K562 (cell line): ENCODE results near the gene PLXNB2. TPM values are rescaled to one million over a fixed set of nuclear protein-coding genes. Genes with fewer than 3 reads are reported as not detected.

Source experiments
- ATAC-seq: fragments of 200-7000 bp; cut with Tn5 transposase; 3 replicates; pipeline ENCODE4 v1.9.1; 2020; ENCODE audit warnings: moderate library complexity
- Bru-seq: library from RNA; stranded (reverse); fragments of 400-500 nt; gene quantifications from one replicate; lab custom pipeline; 2021; lab: Mats Ljungman, UMichigan
- BruChase-seq, 2 experiments: library from RNA; stranded (reverse); fragments of 400-500 nt; gene quantifications; one replicate each; lab custom pipeline; 2021; lab: Mats Ljungman, UMichigan
- BruUV-seq: library from RNA; stranded (reverse); fragments of 400-500 nt; replicated peaks from 2 replicates; lab custom pipeline; 2021; lab: Mats Ljungman, UMichigan
- CTCF ChIA-PET: fragments of 300-600 bp; formaldehyde crosslinking; extraction: SDS; loops from one replicate; lab custom pipeline; 2021; ENCODE audit warnings: low intra/inter-chr PET ratio; lab: Yijun Ruan, JAX
- POLR2A ChIA-PET: fragments of 300-600, 350-650 bp; sonication (Branson Sonifier 250); formaldehyde crosslinking; extraction: SDS; loops from one replicate; lab custom pipeline; 2021; ENCODE audit warnings: antibody characterized with exemption, inconsistent platforms; lab: Yijun Ruan, JAX
- DNase-seq, 4 experiments: peaks; one replicate each; pipeline versions ENCODE4 v3.0.0 to v3.0.0-alpha.2; 2011 to 2018; ENCODE audit warnings: low spot score in 3 of 4, mixed read lengths in 3 of 4; ENCODE audit errors: extremely low read depth in 1 of 4
- FAIRE-seq: peaks from 2 replicates; lab custom pipeline; 2011; peaks lifted over from hg19 to GRCh38; lab: Jason Lieb, UNC
- H2AFZ ChIP-seq: 2 replicates; pipeline ENCODE4 v1.6.0; 2011; ENCODE audit warnings: low read depth, low read length, control low read depth, inconsistent platforms
- H3K27ac ChIP-seq: fragments of 200-600 bp; 3 replicates; pipeline ENCODE4 v1.8.0; 2011; ENCODE audit warnings: low read depth, mild to moderate bottlenecking, control low read depth, inconsistent platforms, low read length, moderate library complexity, mixed read lengths; ENCODE audit errors: extremely low read depth
- H3K27me3 ChIP-seq, 2 experiments: fragments of 300-600 bp in 1 of 2; 2 replicates in 1 of 2; 3 replicates in 1 of 2; pipeline versions ENCODE4 v1.6.0 to v1.8.0; 2011; ENCODE audit warnings: inconsistent platforms in 2 of 2, low read length in 2 of 2, mild to moderate bottlenecking in 1 of 2, mixed read lengths in 1 of 2, moderate library complexity in 1 of 2; ENCODE audit not compliant: control insufficient read depth in 2 of 2, insufficient read depth in 2 of 2
- H3K36me3 ChIP-seq: fragments of 300-600 bp; 3 replicates; pipeline ENCODE4 v1.8.0; 2011; ENCODE audit warnings: mild to moderate bottlenecking, low read length, inconsistent platforms; ENCODE audit not compliant: control insufficient read depth, insufficient read depth
- H3K4me1 ChIP-seq, 2 experiments: fragments of 200-600 bp in 1 of 2; replicated peaks in 1 of 2; 2 replicates in 1 of 2; 3 replicates in 1 of 2; pipeline versions ENCODE4 v1.5.1 to v1.8.0; 2011; ENCODE audit warnings: inconsistent platforms in 2 of 2, low read length in 2 of 2, mild to moderate bottlenecking in 1 of 2, mixed read lengths in 1 of 2, moderate library complexity in 1 of 2; ENCODE audit not compliant: control insufficient read depth in 2 of 2, insufficient read depth in 2 of 2
- H3K4me2 ChIP-seq: 2 replicates; pipeline ENCODE4 v1.6.1; 2011; ENCODE audit warnings: low read length, control low read depth, inconsistent platforms, mixed read lengths; ENCODE audit not compliant: insufficient read depth
- H3K4me3 ChIP-seq: fragments of 200-600 bp; sonication (generic), shearing (Covaris generic); 2 replicates; pipeline ENCODE4 v1.5.1; 2016; ENCODE audit warnings: control low read depth, inconsistent platforms
- H3K79me2 ChIP-seq: fragments of 200-600 bp; 3 replicates; pipeline ENCODE4 v1.8.0; 2011; ENCODE audit warnings: low read length, inconsistent platforms; ENCODE audit not compliant: control insufficient read depth, insufficient read depth
- H3K9ac ChIP-seq, 2 experiments: 2 replicates each; pipeline versions ENCODE4 v1.6.0 to v1.6.1; 2011; ENCODE audit warnings: low read depth in 2 of 2, low read length in 2 of 2, control low read depth in 1 of 2, inconsistent platforms in 1 of 2, mild to moderate bottlenecking in 1 of 2, mixed read lengths in 1 of 2; ENCODE audit not compliant: insufficient read depth in 1 of 2
- H3K9me1 ChIP-seq: one replicate; pipeline ENCODE4 v1.6.0; 2011; ENCODE audit warnings: inconsistent platforms, mild to moderate bottlenecking, low read length, moderate library complexity; ENCODE audit not compliant: control insufficient read depth, insufficient read depth
- H3K9me3 ChIP-seq: replicated peaks from 2 replicates; pipeline ENCODE4 v1.5.1; 2011; ENCODE audit warnings: low read depth, low read length, inconsistent platforms; ENCODE audit not compliant: control insufficient read depth, insufficient read depth
- H4K20me1 ChIP-seq: replicated peaks from 2 replicates; pipeline ENCODE4 v1.6.1; 2011; ENCODE audit warnings: low read length, inconsistent platforms, mixed read lengths; ENCODE audit not compliant: control insufficient read depth, insufficient read depth
- ATF3 ChIP-seq, 2 experiments: fragments of 450-650 bp in 1 of 2; sonication (generic) in 1 of 2; formaldehyde crosslinking in 1 of 2; IDR thresholded peaks in 1 of 2; conservative IDR thresholded peaks in 1 of 2; 2 replicates each; pipeline versions ENCODE4 v1.6.1 to v1.8.1; 2016 to 2023; ENCODE audit warnings: mild to moderate bottlenecking in 2 of 2, moderate library complexity in 2 of 2, inconsistent platforms in 1 of 2, missing genetic modification reagents in 1 of 2
- CHCHD3 ChIP-seq: fragments of 250-450 bp; sonication (Bioruptor Pico); IDR thresholded peaks from 2 replicates; pipeline ENCODE4 v2.1.2; 2022; ENCODE audit warnings: mild to moderate bottlenecking
- NRF1 ChIP-seq, 2 experiments: fragments of 450-650 bp; IDR thresholded peaks in 1 of 2; conservative IDR thresholded peaks in 1 of 2; 2 replicates each; pipeline ENCODE4 v1.6.1; 2014; ENCODE audit warnings: mild to moderate bottlenecking in 2 of 2
- PCBP2 ChIP-seq: fragments of 200-400 bp; formaldehyde crosslinking; IDR thresholded peaks from 2 replicates; pipeline ENCODE4 v1.6.1; 2018; ENCODE audit warnings: low read length, low read depth, mild to moderate bottlenecking, moderate library complexity; ENCODE audit not compliant: poor library complexity, severe bottlenecking
- RFX7 ChIP-seq: fragments of 250-450 bp; sonication (Bioruptor Pico); IDR thresholded peaks from 2 replicates; pipeline ENCODE4 v1.5.1; 2021; ENCODE audit warnings: mild to moderate bottlenecking
- SMARCC2 ChIP-seq: fragments of 450-650 bp; IDR thresholded peaks from 2 replicates; pipeline ENCODE4 v1.6.1; 2017; ENCODE audit warnings: antibody characterized with exemption, moderate library complexity, mild to moderate bottlenecking, low read depth
- STAT5A ChIP-seq: IDR thresholded peaks from 2 replicates; pipeline ENCODE4 v1.6.1; 2012; ENCODE audit warnings: low read length, inconsistent platforms, borderline replicate concordance
- TGIF2 ChIP-seq: sonication (generic); formaldehyde crosslinking; IDR thresholded peaks from 2 replicates; pipeline ENCODE4 v1.8.1; 2022; ENCODE audit warnings: mild to moderate bottlenecking, missing genetic modification reagents, moderate library complexity
- VEZF1 ChIP-seq: fragments of 200-800 bp; sonication (Bioruptor generic); IDR thresholded peaks from 2 replicates; pipeline ENCODE4 v1.6.1; 2017; ENCODE audit warnings: missing genetic modification characterization, missing compliant biosample characterization
- ZNF511 ChIP-seq: sonication (generic); formaldehyde crosslinking; IDR thresholded peaks from 2 replicates; pipeline ENCODE4 v1.8.0; 2022; ENCODE audit warnings: mild to moderate bottlenecking, missing genetic modification reagents
- ZZZ3 ChIP-seq: fragments of 450-650 bp; IDR thresholded peaks from 2 replicates; pipeline ENCODE4 v1.6.1; 2016; ENCODE audit warnings: antibody characterized with exemption, mild to moderate bottlenecking, moderate library complexity
- WGBS: fragments of 100-300 bp; shearing (Covaris generic); methylation state at CpG from one replicate; pipeline ENCODE4 v1.1.6; 2016; ENCODE audit warnings: low coverage, mixed read lengths; ENCODE audit not compliant: insufficient coverage; ENCODE audit errors: missing lambda C conversion rate; 5-methylcytosine and 5-hydroxymethylcytosine counted together
- in situ Hi-C: fragments of 300-500 bp; cut with MboI; formaldehyde crosslinking; loops from 4 replicates; pipeline ENCODE4 v1.15.0; 2018; ENCODE audit warnings: inconsistent platforms, mixed read lengths
- intact Hi-C: fragments of 100-400 bp; cut with micrococcal nuclease; formaldehyde crosslinking; loops from 2 replicates; pipeline ENCODE4 v1.14.2; 2022
- long read RNA-seq, 3 experiments: library from polyadenylated mRNA in 2 of 3; library from RNA in 1 of 3; unstranded in 2 of 3; stranded (forward) in 1 of 3; transcript quantifications; one replicate each; pipeline ENCODE4 v2.0.0, GENCODE V29; 2019 to 2022
- polyA minus RNA-seq, 3 experiments: library from RNA; depleted of rRNA, polyadenylated mRNA; stranded (reverse); fragments of >200 nt; gene quantifications; 2 replicates each; pipeline ENCODE4 v1.2.3, GENCODE V29; 2011
- polyA plus RNA-seq, 8 experiments: library from polyadenylated mRNA; depleted of rRNA in 4 of 8; stranded (reverse) in 5 of 8; unstranded in 3 of 8; fragments of >200 nt; fragmentation: Nextera tagmentation in 2 of 8; fragmentation: Illumina TruSeq in 1 of 8; extraction: Ambion mirVana in 2 of 8; extraction: Trizol in 1 of 8; gene quantifications; 2 replicates each; pipeline versions ENCODE4 v1.2.1 to v1.2.3, GENCODE V29; 2011 to 2014; ENCODE audit warnings: inconsistent platforms in 1 of 8, missing spikeins in 1 of 8
- total RNA-seq, 7 experiments: library from RNA; depleted of rRNA in 6 of 7; stranded (reverse); fragments of >200 nt in 6 of 7; fragmentation: Illumina TruSeq in 2 of 7; extraction: Trizol in 2 of 7; gene quantifications; 2 replicates each; pipeline versions ENCODE4 v1.2.1 to v1.2.3, GENCODE V29; 2011 to 2021; ENCODE audit warnings: low replicate concordance in 1 of 7

Gene PLXNB2
- 72.8 and 193 TPM in 2 replicates for total RNA-seq (2011; cell fraction: chromatin; rRNA removed; ENCODE audit: low replicate concordance)
- 120 and 131 TPM in 2 replicates for total RNA-seq (2011; cell fraction: nucleolus; rRNA removed)
- 71.3 and 73.4 TPM in 2 replicates for total RNA-seq (2011; cell fraction: nucleoplasm; rRNA removed)
- 16.9 and 22.7 TPM in 2 replicates for total RNA-seq (2014; rRNA removed)
- 3.2 and 4.8 TPM in 2 replicates for total RNA-seq (2014; rRNA removed; fragmentation: Illumina TruSeq; extraction: Trizol)
- 9.9 and 11.3 TPM in 2 replicates for total RNA-seq (2015; rRNA removed; fragmentation: Illumina TruSeq; extraction: Trizol)
- total RNA-seq (2021), result 45.1 and 48.0 TPM in 2 replicates
- polyA plus RNA-seq (2011; rRNA removed), result 17.4 and 26.1 TPM in 2 replicates
- polyA plus RNA-seq (2011; cell fraction: cytosol; rRNA removed), result 21.9 and 41.4 TPM in 2 replicates
- 101 and 150 TPM in 2 replicates for polyA plus RNA-seq (2011; cell fraction: nucleus; rRNA removed)
- 30.4 and 43.6 TPM in 2 replicates for polyA plus RNA-seq (2012)
- polyA plus RNA-seq (2014; fragmentation: Illumina TruSeq; extraction: Trizol), result 13.6 and 22.0 TPM in 2 replicates
- polyA plus RNA-seq (2014; fragmentation: Nextera tagmentation; extraction: Ambion mirVana), result under 1 TPM; 0.15 to 0.81 TPM
- 20.7 and 24.6 TPM in 2 replicates for polyA plus RNA-seq (2014; rRNA removed)
- polyA minus RNA-seq (2011; rRNA and poly(A)+ RNA removed), result 14.1 and 21.8 TPM in 2 replicates
- 37.2 and 59.9 TPM in 2 replicates for polyA minus RNA-seq (2011; cell fraction: cytosol; rRNA and poly(A)+ RNA removed)
- 30.4 and 32.4 TPM in 2 replicates for polyA minus RNA-seq (2011; cell fraction: nucleus; rRNA and poly(A)+ RNA removed)
- Bru-seq, nascent RNA, result percentile 51 among the genes with signal in this experiment
- percentile 44 among the genes with signal in this experiment for BruChase-seq, experiment 1, labeled RNA remaining after a 2-hour chase
- BruChase-seq, experiment 2, labeled RNA remaining after a 6-hour chase, result percentile 53 among the genes with signal in this experiment
- long read RNA-seq, experiment 1, partial matches to known transcripts, result 60 of 73 reads
- long read RNA-seq, experiment 1, other reads (novel, unspliced or antisense), result 10 of 73 reads
- long read RNA-seq, experiment 2, full-length matches to known transcripts, result 4 of 30 reads
- long read RNA-seq, experiment 2, partial matches to known transcripts, result 14 of 30 reads
- long read RNA-seq, experiment 2, other reads (novel, unspliced or antisense), result 12 of 30 reads
- long read RNA-seq, experiment 3, partial matches to known transcripts, result 4 of 4 reads
- long read RNA-seq, experiment 3, other reads (novel, unspliced or antisense), result 0 of 4 reads

DNA sequence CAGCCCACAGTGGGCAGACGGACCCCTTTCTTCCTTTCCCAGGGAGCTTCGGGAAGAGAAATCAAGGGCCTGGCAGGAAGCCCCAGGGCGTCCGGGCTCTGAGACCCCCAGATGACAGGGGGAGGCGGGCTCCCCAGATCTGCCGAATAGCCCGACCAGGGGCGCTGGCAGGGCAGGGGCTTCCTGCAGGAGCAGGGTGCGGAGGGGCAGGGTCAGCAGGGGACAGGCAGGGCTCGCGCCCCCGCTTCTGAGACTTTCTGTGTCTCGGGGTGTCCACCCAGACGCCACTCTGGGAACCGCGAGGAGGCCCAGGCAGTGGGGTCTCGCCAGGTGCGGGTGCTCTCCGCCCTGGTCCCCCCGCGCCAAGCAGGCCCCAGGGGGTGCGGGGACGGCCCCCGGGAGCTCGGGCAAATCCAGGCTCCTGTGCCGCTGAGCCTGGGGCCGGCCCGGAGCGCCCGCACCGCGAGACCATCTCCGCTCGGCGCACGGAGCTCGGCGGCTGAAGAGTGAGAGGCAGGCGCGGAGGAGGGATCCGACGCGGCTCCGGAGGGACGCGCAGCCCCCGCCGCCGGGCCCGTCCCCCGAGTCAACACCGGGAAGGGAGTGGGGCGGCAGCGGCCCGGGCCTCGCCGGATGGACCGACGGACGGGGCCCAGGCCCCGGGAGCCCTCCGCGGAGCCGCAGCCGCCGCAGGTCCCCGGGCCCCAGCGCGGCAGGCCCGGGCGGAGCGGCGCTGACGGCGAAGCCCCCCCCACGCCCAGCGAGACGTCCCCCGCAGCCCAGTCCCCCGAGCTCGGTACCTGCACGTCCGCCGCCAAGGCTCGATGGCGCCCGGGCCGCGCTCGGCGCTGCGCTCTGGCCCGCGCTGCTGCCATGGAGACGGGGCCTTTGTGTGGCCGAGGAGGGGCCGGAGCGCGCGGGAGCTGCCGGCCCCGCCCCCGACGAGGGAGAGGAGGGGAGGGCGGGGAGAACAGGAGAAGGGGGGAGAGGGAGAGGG, at the start of gene PLXNB2:
Gene PLXNB2, minus strand, starts transcription at position 894 of the 997 bp plus-strand sequence. CDS start 17,062 bp downstream, outside the sequence.
- no peaks in the 10 kb centered on the region for H3K27me3 ChIP-seq
- DNase-seq (peak; percentile 80 to 87 (median 84)), FAIRE-seq (no peak), ATAC-seq (peak; percentile 68)
- H3K4me3 ChIP-seq, result peak within 1 kb of the TSS; percentile 59
- H3K9me1 ChIP-seq, result no peaks in the 10 kb centered on the region
- intact Hi-C loops (no loop called here), in situ Hi-C loops (no loop called here)
- H3K4me1 ChIP-seq, result peaks cover 34 to 91% of the 10 kb centered on the region in 2 experiments
- no TSS peak for BruUV-seq
- H4K20me1 ChIP-seq, result no peaks in the 10 kb centered on the region
- no peaks in the 10 kb centered on the region for H3K36me3 ChIP-seq
- WGBS, result 0% methylated on average over 8 of the region's 105 CpGs
- CTCF ChIA-PET, result no interaction called here
- POLR2A ChIA-PET, result interaction anchor here (0.6 to 2.5 kb wide), 4 partner anchors 13 to 45 kb away, joined by 3 to 11 read pairs (median 3); partner anchors contain the start of gene MAPK12
- H2AFZ ChIP-seq, result 0 out of 2 replicates have a peak within 1 kb of the TSS, but pooled peaks have one; percentile 16
- H3K27ac ChIP-seq, result peak within 1 kb of the TSS; percentile 74
- H3K9me3 ChIP-seq, result no peaks in the 10 kb centered on the region
- H3K4me2 ChIP-seq, result peak within 1 kb of the TSS; percentile 61
- H3K9ac ChIP-seq, result peak within 1 kb of the TSS; percentile 75 to 91
- peaks cover 50% of the 10 kb centered on the region for H3K79me2 ChIP-seq
- TF ChIP-seq STAT5A, result no peak
- peak; percentile 86 for TF ChIP-seq VEZF1 (CRISPR knock-in tag)
- no peak for TF ChIP-seq ZZZ3
- no peak for TF ChIP-seq CHCHD3 (CRISPR knock-in tag)
- TF ChIP-seq PCBP2, result no peak
- TF ChIP-seq ATF3 (IDR thresholded peaks at IDR 0.05), result no peak
- TF ChIP-seq ATF3 (CRISPR knock-in tag; conservative IDR thresholded peaks at IDR 0.05), result no peak
- TF ChIP-seq SMARCC2, result no peak
- TF ChIP-seq RFX7 (CRISPR knock-in tag), result no peak
- TF ChIP-seq ZNF511 (CRISPR knock-in tag), result no peak
- TF ChIP-seq TGIF2, result 0 out of 2 replicates have a peak, but pooled peaks have one; percentile 46
- TF ChIP-seq NRF1 (conservative IDR thresholded peaks at IDR 0.05 in 1 of 2, IDR thresholded peaks at IDR 0.05 in 1 of 2), result no peak
